Activated CD4-positive, alpha-beta memory T cell treated with anti-CD3 and anti-CD28 coated beads for 36 hours (primary cell): Measurements from ENCODE around the gene C10orf105. TPM values are rescaled to one million over a fixed set of nuclear protein-coding genes. Genes with fewer than 3 reads are reported as not detected.

Experiments
- CTCF ChIA-PET: fragments of 350-600 bp; sonication (Branson Sonifier 250); formaldehyde crosslinking; loops from one replicate; lab custom pipeline; 2021; ENCODE audit warnings: antibody characterized with exemption, inconsistent platforms; lab: Charles Lee
- POLR2A ChIA-PET: fragments of 350-600 bp; sonication (Branson Sonifier 250); formaldehyde crosslinking; loops from one replicate; lab custom pipeline; 2021; ENCODE audit warnings: antibody characterized with exemption; lab: Charles Lee
- DNase-seq: peaks from one replicate; pipeline ENCODE4 v3.0.0-alpha.2; 2020
- H3K27ac Mint-ChIP-seq: one replicate; pipeline ENCODE4 v1.8.0; 2021; ENCODE audit warnings: mixed read lengths
- H3K27me3 Mint-ChIP-seq: one replicate; pipeline ENCODE4 v1.8.0; 2021; ENCODE audit warnings: mixed read lengths
- H3K36me3 Mint-ChIP-seq: one replicate; pipeline ENCODE4 v1.8.0; 2021; ENCODE audit warnings: mixed read lengths
- H3K4me1 Mint-ChIP-seq: one replicate; pipeline ENCODE4 v1.8.0; 2021; ENCODE audit warnings: low read depth, mixed read lengths
- H3K4me3 Mint-ChIP-seq: one replicate; pipeline ENCODE4 v1.8.0; 2021; ENCODE audit warnings: mild to moderate bottlenecking, mixed read lengths
- H3K9me3 Mint-ChIP-seq: one replicate; pipeline ENCODE4 v1.8.0; 2021; ENCODE audit warnings: mixed read lengths
- intact Hi-C: fragments of 100-400 bp; cut with micrococcal nuclease; formaldehyde crosslinking; loops from one replicate; pipeline ENCODE4 v1.15.1; 2023
- total RNA-seq, 2 experiments: library from RNA; stranded (reverse); gene quantifications; one replicate each; pipeline ENCODE4 v1.2.3, GENCODE V29; 2021

C10orf105 gene
- total RNA-seq, 2 experiments from 2014 or later: 0.63 to 0.76 TPM

- Mint-ChIP-seq H3K4me3 (no peak overlapping the region), H3K27me3 (no peaks in the 10 kb centered on the region), H3K4me1 (no peaks in the 10 kb centered on the region), H3K27ac (no peak overlapping the region), H3K36me3 (peaks cover 3% of the 10 kb centered on the region), H3K9me3 (peaks cover 6% of the 10 kb centered on the region)
- no peak for DNase-seq
- POLR2A ChIA-PET: no interaction called here
- CTCF ChIA-PET: interaction anchor here (1.3 to 1.7 kb wide), 3 partner anchors 10 to 21 kb away, joined by 5 read pairs; no protein-coding TSS in a partner anchor
- intact Hi-C loops: no loop called here
Measured at GRCh38 chr10:71687077-71687476, 32.5 kb downstream of the C10orf105 start.

- peaks cover 6% of the 10 kb centered on the region for H3K9me3 Mint-ChIP-seq
- no peak for DNase-seq
- H3K27me3 Mint-ChIP-seq: no peaks in the 10 kb centered on the region
- ChIA-PET CTCF (interaction anchor here (1.3 kb wide), 1 partner anchor 22 kb away, joined by 3 read pairs; no protein-coding TSS in a partner anchor), POLR2A (no interaction called here)
- no peak overlapping the region for H3K4me3 Mint-ChIP-seq
- intact Hi-C loops: no loop called here
- no peaks in the 10 kb centered on the region for H3K4me1 Mint-ChIP-seq
- peaks cover 3% of the 10 kb centered on the region for H3K36me3 Mint-ChIP-seq
- H3K27ac Mint-ChIP-seq: no peak overlapping the region
Measured at GRCh38 chr10:71685554-71686232, 33.9 kb downstream of the C10orf105 start.

GRCh38 chr10:71684356-71685173, 35.0 kb downstream of the C10orf105 start:
- CTCF ChIA-PET: no interaction called here
- H3K27ac Mint-ChIP-seq: no peak overlapping the region

GRCh38 chr10:71683301-71683700, 36.3 kb downstream of the C10orf105 start:
- Mint-ChIP-seq H3K4me3 (no peak overlapping the region), H3K27me3 (no peaks in the 10 kb centered on the region), H3K9me3 (peaks cover 5% of the 10 kb centered on the region), H3K36me3 (peaks cover 3% of the 10 kb centered on the region), H3K4me1 (no peaks in the 10 kb centered on the region), H3K27ac (no peak overlapping the region)
- ChIA-PET CTCF (no interaction called here), POLR2A (no interaction called here)
- intact Hi-C loops: no loop called here
- no peak for DNase-seq

More at GRCh38 chr10:71684356-71685173, 35.0 kb downstream of the C10orf105 start:
- no peaks in the 10 kb centered on the region for H3K27me3 Mint-ChIP-seq
- peak; percentile 42 for DNase-seq
- POLR2A ChIA-PET: no interaction called here
- H3K4me1 Mint-ChIP-seq: no peaks in the 10 kb centered on the region
- no peak overlapping the region for H3K4me3 Mint-ChIP-seq
- intact Hi-C loops: no loop called here
- peaks cover 6% of the 10 kb centered on the region for H3K9me3 Mint-ChIP-seq
- peaks cover 3% of the 10 kb centered on the region for H3K36me3 Mint-ChIP-seq

- Mint-ChIP-seq H3K4me1 (no peaks in the 10 kb centered on the region), H3K36me3 (no peaks in the 10 kb centered on the region), H3K4me3 (no peak overlapping the region), H3K9me3 (no peaks in the 10 kb centered on the region), H3K27ac (no peak overlapping the region), H3K27me3 (no peaks in the 10 kb centered on the region)
- intact Hi-C loops: no loop called here
- CTCF ChIA-PET: interaction anchor here (1.1 kb wide), 1 partner anchor 15 kb away, joined by 4 read pairs; no protein-coding TSS in a partner anchor
- DNase-seq: no peak
- POLR2A ChIA-PET: no interaction called here
Measured at GRCh38 chr10:71681977-71682376, 37.6 kb downstream of the C10orf105 start.

- Mint-ChIP-seq H3K36me3 (no peaks in the 10 kb centered on the region), H3K27ac (no peak overlapping the region), H3K9me3 (no peaks in the 10 kb centered on the region), H3K27me3 (no peaks in the 10 kb centered on the region), H3K4me3 (no peak overlapping the region), H3K4me1 (no peaks in the 10 kb centered on the region)
- intact Hi-C loops: no loop called here
- CTCF ChIA-PET: interaction anchor here (2.2 kb wide), 1 partner anchor 17 kb away, joined by 9 read pairs; no protein-coding TSS in a partner anchor
- POLR2A ChIA-PET: interaction anchor here (0.8 kb wide), 1 partner anchor 180 kb away, joined by 3 read pairs; no protein-coding TSS in a partner anchor
- DNase-seq: no peak
Measured at GRCh38 chr10:71679425-71679824, 40.2 kb downstream of the C10orf105 start.

- H3K9me3 Mint-ChIP-seq: no peaks in the 10 kb centered on the region
Measured at GRCh38 chr10:71678057-71678805, 41.3 kb downstream of the C10orf105 start.

GRCh38 chr10:71677261-71677660, 42.3 kb downstream of the C10orf105 start:
- no peaks in the 10 kb centered on the region for H3K27me3 Mint-ChIP-seq
- H3K4me1 Mint-ChIP-seq: no peaks in the 10 kb centered on the region
- H3K27ac Mint-ChIP-seq: no peak overlapping the region
- POLR2A ChIA-PET: no interaction called here
- H3K36me3 Mint-ChIP-seq: no peaks in the 10 kb centered on the region
- no peak overlapping the region for H3K4me3 Mint-ChIP-seq
- CTCF ChIA-PET: interaction anchor here (1.0 kb wide), 1 partner anchor 19 kb away, joined by 4 read pairs; no protein-coding TSS in a partner anchor
- DNase-seq: no peak
- intact Hi-C loops: no loop called here
- H3K9me3 Mint-ChIP-seq: no peaks in the 10 kb centered on the region

More at GRCh38 chr10:71678057-71678805, 41.3 kb downstream of the C10orf105 start:
- ChIA-PET CTCF (interaction anchor here (1.0 to 2.2 kb wide), 2 partner anchors 18 to 30 kb away, joined by 3 to 9 read pairs; no protein-coding TSS in a partner anchor), POLR2A (no interaction called here)
- intact Hi-C loops: no loop called here
- Mint-ChIP-seq H3K36me3 (no peaks in the 10 kb centered on the region), H3K4me3 (no peak overlapping the region), H3K27ac (no peak overlapping the region), H3K27me3 (no peaks in the 10 kb centered on the region), H3K4me1 (no peaks in the 10 kb centered on the region)
- no peak for DNase-seq

GRCh38 chr10:71675295-71675970, 44.1 kb downstream of the C10orf105 start:
- intact Hi-C loops: no loop called here
- Mint-ChIP-seq H3K4me3 (no peak overlapping the region), H3K27me3 (no peaks in the 10 kb centered on the region), H3K36me3 (no peaks in the 10 kb centered on the region), H3K9me3 (no peaks in the 10 kb centered on the region), H3K27ac (no peak overlapping the region), H3K4me1 (no peaks in the 10 kb centered on the region)
- DNase-seq: no peak
- ChIA-PET POLR2A (no interaction called here), CTCF (no interaction called here)

GRCh38 chr10:71671994-71672946, 47.3 kb downstream of the C10orf105 start:
- intact Hi-C loops: no loop called here
- no peak overlapping the region for H3K4me3 Mint-ChIP-seq
- ChIA-PET CTCF (no interaction called here), POLR2A (no interaction called here)
- no peaks in the 10 kb centered on the region for H3K9me3 Mint-ChIP-seq
- no peak overlapping the region for H3K27ac Mint-ChIP-seq
- no peak for DNase-seq
- H3K4me1 Mint-ChIP-seq: peaks cover 5% of the 10 kb centered on the region
- H3K27me3 Mint-ChIP-seq: no peaks in the 10 kb centered on the region
- no peaks in the 10 kb centered on the region for H3K36me3 Mint-ChIP-seq
